ENCODE results near the gene CENPW.

CENPW gene

DNA sequence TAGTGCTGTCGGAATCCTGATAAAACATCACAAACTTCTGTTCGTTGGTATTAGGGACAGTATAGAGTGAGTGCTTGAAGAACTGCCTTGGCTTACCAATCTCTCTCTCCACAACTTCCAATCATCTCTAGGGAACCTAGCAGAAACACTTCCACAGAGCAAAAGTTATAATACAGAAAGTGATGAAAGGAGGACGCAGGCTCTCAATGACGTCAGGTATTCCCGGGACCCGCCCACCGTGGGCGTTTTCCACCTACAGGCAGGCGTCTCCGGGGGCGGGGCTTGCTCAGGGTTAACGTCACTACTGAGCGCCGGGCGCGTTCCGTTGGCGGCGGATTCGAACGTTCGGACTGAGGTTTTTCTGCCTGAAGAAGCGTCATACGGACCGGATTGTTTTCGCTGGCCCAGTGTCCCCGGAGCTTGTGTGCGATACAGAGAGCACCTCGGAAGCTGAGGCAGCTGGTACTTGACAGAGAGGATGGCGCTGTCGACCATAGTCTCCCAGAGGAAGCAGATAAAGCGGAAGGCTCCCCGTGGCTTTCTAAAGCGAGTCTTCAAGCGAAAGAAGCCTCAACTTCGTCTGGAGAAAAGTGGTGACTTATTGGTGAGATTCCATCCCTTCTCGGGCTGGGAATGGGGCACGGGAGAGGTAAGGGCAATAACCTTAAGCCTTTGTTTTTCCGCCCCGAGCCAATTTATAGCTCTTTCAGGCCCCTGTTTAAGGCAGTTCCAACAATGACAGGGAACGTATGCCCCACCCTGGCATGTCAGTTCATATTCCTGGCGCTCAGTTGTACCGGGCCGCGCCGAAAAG is at the start of gene CENPW:
TSS of gene CENPW (plus strand) at position 320 of the 814 bp plus-strand sequence. CDS start at position 479, 159 bp downstream.
- peak; percentile 38 to 42 for DNase-seq (ENCODE audit: low read depth in 2 of 2)

- no peak for DNase-seq (ENCODE audit: low read depth in 2 of 2)
These were observed 45.9 kb upstream of the CENPW start for GRCh38 chr6:126293891-126294524.

- no peak for DNase-seq (ENCODE audit: low read depth in 2 of 2)
These were observed 39.8 kb upstream of the CENPW start for GRCh38 chr6:126300126-126300525.

DNA sequence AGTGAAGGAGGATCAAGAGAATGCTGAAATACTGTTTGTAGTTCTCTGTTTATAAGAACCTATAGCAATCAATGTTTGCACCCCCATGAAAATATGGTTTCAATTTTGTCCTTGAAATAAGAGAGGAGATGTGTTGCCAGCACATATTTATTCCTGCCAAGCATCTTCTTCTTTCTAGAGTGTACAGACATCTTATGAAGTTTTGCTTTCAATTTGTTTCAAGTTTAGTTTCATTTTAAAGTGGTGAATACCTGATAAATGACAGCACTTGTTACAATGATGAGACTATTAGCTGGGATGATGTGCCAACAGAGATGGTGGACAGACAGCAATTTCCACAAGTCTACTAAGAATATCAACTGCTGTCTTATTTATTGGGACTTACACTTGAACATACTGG is 39.2 kb upstream of the CENPW start:
- DNase-seq (ENCODE audit: low read depth in 2 of 2): no peak

- DNase-seq (ENCODE audit: low read depth in 2 of 2): no peak
These were observed 37.7 kb upstream of the CENPW start for GRCh38 chr6:126302191-126302590.

DNA sequence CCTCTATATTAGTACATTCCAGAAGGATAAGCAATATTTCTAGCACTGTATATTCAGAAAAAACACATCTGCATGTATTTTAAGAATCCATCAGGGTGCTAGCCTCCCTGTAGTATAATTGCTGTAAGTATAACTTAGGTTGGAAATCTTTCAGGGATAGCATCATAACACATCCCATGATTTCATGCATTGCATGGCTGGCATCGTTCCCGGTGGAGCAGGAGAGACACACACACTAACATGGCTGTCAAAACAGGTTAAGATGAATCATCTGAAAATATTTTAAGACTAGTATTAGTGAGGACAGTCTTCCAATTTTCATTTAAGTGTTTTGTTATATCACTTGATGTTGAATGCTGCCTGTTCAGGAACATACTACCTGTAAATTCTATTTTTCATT is 32.1 kb upstream of the CENPW start:
- DNase-seq (ENCODE audit: low read depth in 2 of 2): peak; percentile 62 to 69

- DNase-seq (ENCODE audit: low read depth in 2 of 2): no peak
These were observed 31.6 kb upstream of the CENPW start for GRCh38 chr6:126308362-126308761.

DNA sequence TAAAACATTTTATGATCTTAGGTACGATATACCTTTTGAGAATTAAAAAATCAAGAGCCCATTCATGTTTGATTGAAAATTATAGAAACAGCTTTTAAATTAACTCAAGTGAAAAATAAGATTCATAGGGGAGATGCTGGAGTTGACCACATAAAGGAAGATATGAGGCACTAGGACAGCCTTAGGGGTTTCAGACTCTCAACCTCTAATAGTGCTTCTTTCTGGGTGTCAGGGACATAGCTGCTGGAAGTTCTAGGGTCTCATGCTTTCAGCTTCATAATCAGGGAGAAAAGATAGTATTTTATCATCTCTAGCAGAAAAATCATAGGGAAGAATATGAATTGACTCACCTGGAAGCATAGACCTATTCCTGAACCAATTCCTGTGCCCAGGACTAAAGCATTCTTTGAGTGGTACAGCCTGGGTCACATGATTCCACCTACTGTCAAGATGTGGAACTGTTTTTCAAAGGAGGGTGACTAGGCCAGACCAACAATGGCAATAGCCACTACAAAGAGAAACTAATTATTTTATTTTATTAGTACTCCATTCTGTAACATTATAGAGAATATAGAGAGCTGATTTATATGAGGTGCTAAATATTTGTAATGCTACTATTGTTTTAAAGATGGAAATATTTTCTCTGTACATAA is 27.8 kb upstream of the CENPW start:
- DNase-seq (ENCODE audit: low read depth in 2 of 2): no peak

DNA sequence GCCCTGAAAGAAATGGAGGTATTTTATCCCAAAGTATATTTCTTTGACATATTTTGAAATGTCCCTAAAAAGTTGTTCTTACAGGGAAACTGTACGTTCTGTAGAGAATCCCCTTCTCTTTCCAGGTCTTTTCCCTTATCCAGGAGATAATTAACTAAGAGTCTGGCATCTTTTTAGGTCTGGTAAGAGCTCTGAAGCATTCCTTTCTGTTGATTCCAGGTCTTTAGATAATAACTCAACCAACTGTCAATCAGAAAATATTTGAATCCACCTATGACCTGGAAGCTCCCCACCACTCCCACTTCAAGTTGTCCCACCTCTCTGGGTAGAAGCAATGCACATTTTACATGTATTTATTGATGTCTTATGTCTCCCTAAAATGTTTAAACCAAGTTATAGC is 26.0 kb upstream of the CENPW start:
- no peak for DNase-seq (ENCODE audit: low read depth in 2 of 2)

DNA sequence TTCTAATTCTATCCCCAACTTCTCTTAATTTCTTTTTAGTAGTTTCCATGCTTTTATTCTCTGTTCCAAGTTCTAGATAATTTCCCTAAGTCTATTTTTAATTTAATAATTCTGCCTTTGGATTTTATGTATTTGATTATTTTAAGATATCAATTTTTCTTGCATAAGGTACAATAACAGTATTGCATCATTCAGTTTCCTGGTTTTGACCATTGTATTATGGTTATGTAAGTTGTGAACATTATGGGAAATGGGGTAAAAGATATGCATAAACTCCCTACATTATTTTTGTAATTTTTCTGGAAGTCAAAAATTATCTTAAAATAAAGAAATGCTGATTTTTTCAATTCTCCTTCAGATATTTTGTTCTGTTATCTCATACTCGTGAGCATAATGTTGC is 21.1 kb upstream of the CENPW start:
- DNase-seq (ENCODE audit: low read depth in 2 of 2): no peak

- no peak for DNase-seq (ENCODE audit: low read depth in 2 of 2)
These were observed 6.2 kb upstream of the CENPW start for GRCh38 chr6:126333729-126334128.

DNA sequence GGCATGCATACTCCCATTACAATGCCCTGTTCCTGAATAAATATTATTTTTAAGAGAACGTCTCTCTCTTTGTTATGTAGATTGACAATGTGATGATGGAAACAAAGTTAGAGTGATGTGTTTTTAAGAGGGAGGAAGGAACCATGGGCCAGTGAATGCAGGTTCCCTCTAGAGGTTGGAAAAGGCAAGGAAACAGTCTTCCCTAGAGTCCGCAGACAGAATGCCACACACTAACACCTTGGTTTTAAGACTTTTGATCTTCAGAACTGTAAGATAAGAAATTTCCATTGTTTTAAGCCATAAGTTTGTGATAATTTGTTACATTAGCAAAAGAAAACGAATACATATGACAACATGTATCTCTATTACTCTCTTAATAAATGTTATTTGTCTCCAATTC is 4.7 kb upstream of the CENPW start:
- DNase-seq (ENCODE audit: low read depth in 2 of 2): no peak

DNA sequence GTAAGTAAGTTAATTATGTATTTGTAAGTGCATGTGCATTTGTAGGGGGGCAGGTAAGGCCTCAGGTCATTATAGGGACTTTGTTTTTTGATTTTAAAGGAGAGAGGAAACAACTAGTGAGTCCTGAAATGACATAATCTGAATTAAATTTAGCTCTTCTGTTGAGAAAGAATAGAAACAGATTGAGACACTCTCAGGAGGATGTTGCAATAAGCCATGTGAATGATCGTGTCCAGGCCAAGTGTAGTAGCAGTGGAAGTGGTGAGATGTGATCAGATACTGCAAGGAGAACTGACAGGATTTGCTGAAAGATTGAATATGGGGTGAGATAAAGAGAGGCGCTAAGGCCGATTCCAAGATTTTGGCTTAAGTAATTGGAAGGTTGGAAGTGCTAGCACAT is 2.6 kb upstream of the CENPW start:
- DNase-seq (ENCODE audit: low read depth in 2 of 2): peak; percentile 7 to 16

DNA sequence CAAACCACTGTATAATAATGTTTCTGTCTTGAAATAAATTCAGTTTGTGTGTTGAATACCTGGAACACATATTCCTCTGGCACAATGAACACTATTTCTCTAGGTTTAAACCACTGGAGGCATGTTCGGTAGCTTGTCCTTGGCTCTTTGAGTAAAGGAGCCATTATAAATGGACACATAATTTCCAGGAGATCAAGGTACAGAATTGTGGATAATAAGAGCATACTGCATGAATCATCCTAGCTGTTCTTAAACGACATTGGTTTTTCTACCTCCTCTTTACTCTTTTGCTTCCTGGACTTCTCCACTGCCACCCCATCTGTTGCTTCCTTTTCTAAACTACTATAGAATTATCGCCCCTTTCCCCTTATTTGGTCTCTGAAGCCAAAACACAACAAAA is 1.2 kb downstream of the CENPW start:
- DNase-seq (ENCODE audit: low read depth in 2 of 2): no peak

DNA sequence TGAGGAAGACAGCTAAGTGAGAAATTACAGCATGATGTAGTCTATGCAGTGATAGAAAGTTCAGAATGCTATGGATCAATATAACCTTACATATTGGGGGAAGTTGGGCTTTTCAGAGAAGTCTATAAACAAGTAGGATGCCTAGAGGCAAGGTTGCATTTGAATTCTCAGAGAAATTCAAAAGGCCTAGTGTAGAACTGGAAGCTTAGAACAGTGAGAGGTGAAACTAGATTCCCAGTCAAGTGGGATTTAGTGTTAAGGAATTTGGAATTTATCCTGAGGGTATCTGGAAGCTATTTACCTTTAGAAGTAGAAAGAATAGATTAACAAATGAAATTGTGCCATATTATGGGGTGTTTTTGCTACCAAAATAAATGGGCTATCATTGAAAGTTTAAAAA is 4.3 kb downstream of the CENPW start:
- DNase-seq (ENCODE audit: low read depth in 2 of 2): no peak

DNA sequence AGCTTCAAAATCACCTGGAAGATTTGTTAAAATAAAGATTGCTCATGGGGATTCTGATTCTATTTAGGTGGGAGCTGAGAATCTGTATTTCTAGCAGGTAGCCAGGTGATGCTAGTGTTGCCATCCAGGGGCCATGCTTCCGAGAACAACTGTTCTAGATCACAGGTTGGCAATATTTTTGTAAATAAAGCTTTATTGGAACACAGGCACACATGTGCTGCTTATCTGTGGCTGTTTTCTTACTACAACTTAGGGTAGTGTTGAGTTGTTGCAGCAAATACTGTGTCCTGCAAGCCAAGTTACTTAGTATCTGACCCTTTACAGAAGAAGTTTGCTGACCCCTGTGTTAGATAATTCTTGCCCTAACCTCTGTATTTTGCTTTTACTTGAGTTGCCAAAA is 12.0 kb downstream of the CENPW start:
- no peak for DNase-seq (ENCODE audit: low read depth in 2 of 2)

DNA sequence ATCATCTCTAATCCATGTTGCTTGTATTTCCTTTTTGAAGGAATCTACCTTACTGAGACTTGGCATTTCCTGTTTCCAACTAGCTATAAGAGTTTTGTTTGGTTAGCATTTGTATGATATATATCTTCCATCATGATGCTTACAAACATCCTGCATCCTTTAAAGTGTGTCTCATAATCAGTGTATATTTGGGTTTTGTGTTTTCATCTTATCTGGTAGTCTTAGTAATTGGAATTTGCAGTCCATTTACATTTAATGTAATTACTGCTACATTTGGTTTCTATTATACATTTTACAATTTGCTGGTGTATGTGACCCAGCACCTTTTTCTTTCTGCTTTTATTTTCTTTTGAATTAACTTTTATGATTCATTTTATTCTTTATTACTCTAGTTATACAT is 12.6 kb downstream of the CENPW start:
- DNase-seq (ENCODE audit: low read depth in 2 of 2): no peak

DNA sequence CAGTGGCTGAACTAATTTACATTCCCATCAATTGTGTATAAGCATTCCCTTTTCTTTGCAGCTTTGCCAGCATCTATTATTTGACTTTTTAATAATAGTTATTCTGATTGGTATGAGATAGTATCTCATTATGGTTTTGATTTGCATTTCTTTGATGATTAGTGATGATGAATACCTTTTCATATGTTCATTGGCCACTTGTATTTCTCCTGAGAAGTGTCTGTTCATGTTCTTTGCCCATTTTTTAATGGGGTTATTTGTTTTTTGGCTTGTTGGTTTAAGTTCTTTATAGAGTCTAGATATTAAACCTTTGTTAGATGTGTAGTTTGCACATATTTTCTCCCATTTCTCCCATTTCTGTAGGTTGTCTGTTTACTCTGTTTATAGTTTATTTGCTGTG is 16.6 kb downstream of the CENPW start:
- DNase-seq (ENCODE audit: low read depth in 2 of 2): no peak

DNA sequence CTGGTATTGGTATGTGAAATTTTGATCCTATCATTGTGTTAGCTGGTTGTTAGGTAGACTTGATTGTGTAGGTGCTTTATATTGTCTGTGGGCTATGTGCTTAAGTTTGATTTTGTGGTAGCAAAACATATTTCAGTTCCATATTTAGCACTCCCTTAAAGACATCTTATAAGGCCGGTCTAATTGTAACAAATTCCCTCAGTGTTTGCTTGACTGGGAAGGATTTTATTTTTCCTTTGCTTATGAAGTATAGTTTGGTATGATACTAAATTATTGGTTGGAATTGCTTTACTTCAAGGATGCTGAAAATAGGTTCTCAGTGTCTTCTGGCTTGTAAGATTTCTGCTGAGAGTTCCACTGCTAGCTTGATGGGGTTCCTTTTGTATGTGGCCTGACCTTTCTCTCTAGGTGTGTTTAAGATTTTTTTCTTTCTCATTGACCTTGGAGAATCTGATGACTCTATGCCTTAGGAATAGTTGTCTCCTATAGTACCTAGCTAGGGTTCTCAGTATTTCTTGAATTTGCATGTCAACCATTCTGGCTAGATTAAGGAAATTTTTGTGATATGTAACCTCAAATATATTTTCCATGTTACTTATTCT is 20.1 kb downstream of the CENPW start:
- DNase-seq (ENCODE audit: low read depth in 2 of 2): no peak

DNA sequence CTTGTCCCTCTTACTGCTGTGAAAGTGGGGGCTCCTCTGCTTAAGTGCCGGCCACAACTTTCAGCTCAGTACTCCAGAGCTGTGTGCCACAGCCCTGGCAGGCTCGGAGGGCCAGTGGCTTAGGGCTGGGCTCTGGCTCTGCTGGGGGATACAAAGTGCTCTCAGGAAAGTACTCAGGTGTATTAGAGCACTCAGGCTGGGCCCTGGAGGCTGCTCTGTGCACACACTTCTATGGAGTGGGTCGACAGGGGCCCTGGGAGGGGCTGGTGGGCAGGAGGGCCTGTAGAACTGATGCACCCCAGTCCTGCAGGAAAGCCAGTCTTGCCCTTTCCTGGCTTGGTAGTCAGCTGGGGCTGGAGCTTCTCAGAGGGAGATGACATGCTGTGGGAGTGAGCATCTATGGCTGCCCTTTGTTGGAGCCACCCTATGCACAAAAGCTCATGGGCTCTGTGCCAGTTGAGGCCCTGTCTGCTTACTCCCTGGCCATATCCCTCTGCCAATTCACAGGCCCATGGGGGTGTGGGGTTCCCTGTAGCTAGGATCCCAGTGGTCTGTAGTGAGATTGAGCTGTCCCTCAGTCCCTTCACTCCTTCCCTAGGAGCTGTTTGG is 22.0 kb downstream of the CENPW start:
- no peak for DNase-seq (ENCODE audit: low read depth in 2 of 2)

GRCh38 chr6:126367849-126368248 is 27.9 kb downstream of the CENPW start:
- no peak for DNase-seq (ENCODE audit: low read depth in 2 of 2)

DNA sequence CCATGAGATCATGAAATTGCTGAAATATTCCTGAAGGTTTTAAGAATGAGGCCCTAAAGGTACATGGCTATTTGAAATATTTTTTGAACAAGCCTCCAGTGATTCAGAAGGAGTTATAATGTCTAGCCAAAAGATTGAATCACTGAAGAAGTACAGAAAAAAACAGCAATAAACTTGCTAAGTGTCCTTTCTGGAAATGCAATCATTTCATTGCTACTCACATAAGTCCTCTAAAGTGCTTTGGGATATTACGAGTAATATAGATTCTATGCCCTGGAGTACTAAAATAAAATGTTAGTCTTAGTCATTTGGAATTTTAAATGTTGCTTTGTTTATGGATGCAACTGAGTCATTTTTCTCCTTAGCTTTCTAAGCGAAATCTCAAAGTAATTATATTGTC is 32.7 kb downstream of the CENPW start:
- DNase-seq (ENCODE audit: low read depth in 2 of 2): no peak

All from fibroblast of skin of left biceps (primary cell).